Ramos (cell line): ENCODE measurements around the gene YTHDF2.
"Not testable (repeated sequence)": the region's sequence is repeated elsewhere in the genome, so short reads cannot be mapped to it uniquely, and the experiment has no call there.

Source experiments
- in situ Hi-C: fragments of 300-500 bp; cut with MboI; formaldehyde crosslinking; loops from one replicate; pipeline ENCODE4 v1.14.3; 2022; ENCODE audit warnings: low sequenced_read_pairs; ENCODE audit not compliant: unreplicated experiment

The YTHDF2 gene

GRCh38 chr1:28756846-28757245 lies 20.1 kb downstream of the YTHDF2 start:
- in situ Hi-C loops, result no loop called here

DNA sequence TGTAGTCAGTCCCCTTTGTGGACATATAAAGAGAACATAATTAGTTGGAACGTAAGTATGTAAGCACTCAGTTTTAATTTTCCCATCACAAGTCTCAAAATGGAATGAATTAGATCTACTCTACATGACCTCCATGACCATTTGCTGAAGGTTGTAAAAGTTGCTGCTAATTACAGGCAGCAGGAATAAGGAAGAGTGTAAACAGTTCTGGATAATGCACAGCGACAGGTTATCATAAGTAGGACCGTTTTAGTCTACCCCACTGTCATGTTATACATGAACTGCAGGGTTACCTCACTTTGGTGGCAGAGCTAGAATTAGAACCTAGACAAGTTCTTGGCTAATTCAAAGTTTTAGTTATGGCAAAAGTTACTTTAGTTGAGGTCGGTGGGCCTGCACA lies 21.7 kb downstream of the YTHDF2 start:
- in situ Hi-C loops, result no loop called here

DNA sequence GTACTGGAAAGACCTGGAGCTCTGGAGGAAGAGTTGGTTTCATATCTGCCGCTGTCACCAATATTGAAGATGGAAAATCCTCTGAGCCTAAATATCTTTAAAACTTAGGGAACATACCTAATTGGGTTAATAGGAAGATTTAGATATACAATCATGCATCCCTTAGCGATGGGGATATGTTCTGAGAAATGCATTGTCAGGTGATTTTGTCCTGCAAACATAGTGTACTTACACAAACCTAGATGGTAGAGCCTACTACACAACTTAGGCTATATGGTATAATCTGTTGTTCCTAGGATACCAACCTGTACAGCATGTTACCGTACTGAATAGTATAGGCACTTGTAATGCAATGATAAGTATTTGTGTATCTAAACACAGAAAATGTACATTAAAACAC lies 22.5 kb downstream of the YTHDF2 start:
- in situ Hi-C loops, result no loop called here

DNA sequence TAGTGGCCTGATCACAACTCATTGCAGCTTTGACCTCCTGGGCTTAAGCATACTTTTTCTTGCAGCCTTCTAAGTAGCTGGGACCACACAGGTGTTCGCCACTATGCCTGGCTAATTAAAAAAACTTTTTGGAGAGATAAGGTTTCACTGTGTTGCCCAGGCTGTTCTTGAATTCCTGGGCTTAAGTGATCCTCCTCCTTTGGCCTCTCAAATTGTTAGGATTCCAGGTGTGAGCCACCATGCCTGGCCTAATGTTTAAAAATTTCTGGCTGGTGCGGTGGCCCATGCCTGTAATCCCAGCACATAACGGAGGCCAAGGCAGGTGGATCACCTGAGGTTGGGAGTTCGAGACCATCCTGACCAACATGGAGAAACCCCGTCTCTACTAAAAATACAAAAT lies 24.4 kb downstream of the YTHDF2 start:
- in situ Hi-C loops, result no loop called here

- in situ Hi-C loops, result no loop called here
Measured at GRCh38 chr1:28766532-28767183, 29.9 kb downstream of the YTHDF2 start.

- in situ Hi-C loops, result no loop called here
Measured at GRCh38 chr1:28770601-28771165, 33.9 kb downstream of the YTHDF2 start.

GRCh38 chr1:28771921-28772320 lies 35.2 kb downstream of the YTHDF2 start:
- in situ Hi-C loops, result not testable (repeated sequence)

- in situ Hi-C loops, result no loop called here
Measured at GRCh38 chr1:28773105-28773504, 36.4 kb downstream of the YTHDF2 start.

- in situ Hi-C loops, result loop anchor here (25.0 kb wide), 1 partner anchor 262 kb away; no protein-coding TSS in a partner anchor
Measured at GRCh38 chr1:28775121-28775942, 38.6 kb downstream of the YTHDF2 start.

DNA sequence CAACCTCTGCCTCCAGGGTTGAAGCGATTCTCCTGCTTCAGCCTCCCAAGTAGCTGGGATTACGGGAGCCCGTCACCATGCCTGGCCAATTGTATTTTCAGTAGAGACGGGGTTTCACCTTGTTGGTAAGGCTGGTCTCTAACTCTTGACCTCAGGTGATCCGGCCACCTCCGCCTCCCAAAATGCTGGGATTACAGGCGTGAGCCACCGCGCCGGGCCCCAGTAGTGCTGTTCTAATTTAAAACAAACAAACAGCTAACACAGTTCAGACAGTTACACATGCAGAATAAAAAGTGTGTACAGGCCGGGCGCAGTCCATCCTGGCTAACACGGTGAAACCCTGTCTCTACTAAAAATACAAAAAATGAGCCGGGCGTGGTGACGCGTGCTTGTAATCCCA lies 39.6 kb downstream of the YTHDF2 start:
- in situ Hi-C loops, result loop anchor here (25.0 kb wide), 1 partner anchor 261 kb away; no protein-coding TSS in a partner anchor

- in situ Hi-C loops, result loop anchor here (25.0 kb wide), 1 partner anchor 259 kb away; no protein-coding TSS in a partner anchor
Measured at GRCh38 chr1:28778021-28778420, 41.3 kb downstream of the YTHDF2 start.

- in situ Hi-C loops, result loop anchor here (25.0 kb wide), 1 partner anchor 257 kb away; no protein-coding TSS in a partner anchor
Measured at GRCh38 chr1:28779751-28780408, 43.1 kb downstream of the YTHDF2 start.

GRCh38 chr1:28781305-28781704 lies 44.6 kb downstream of the YTHDF2 start:
- in situ Hi-C loops, result loop anchor here (25.0 kb wide), 1 partner anchor 256 kb away; no protein-coding TSS in a partner anchor

DNA sequence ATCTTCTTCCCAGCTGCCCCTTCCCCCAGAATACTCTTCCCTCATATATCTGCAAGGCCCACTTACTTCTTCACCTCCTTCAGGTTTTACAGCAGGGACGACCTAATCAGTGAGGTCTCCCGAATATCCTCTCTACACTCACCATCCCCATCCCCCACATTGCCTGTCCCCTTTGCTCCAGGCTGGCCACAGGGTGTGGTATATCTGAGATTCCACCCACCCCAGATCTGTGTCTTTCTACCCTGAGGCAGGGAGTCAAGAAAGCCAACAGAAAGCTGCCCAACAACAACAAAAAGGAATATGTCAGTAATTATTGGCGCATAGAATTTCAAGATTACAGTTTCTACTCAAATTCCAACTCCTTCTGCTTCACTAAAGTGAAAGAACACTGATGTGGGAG lies 45.3 kb downstream of the YTHDF2 start:
- in situ Hi-C loops, result loop anchor here (25.0 kb wide), 1 partner anchor 255 kb away; no protein-coding TSS in a partner anchor

- in situ Hi-C loops, result loop anchor here (25.0 kb wide), 1 partner anchor 254 kb away; no protein-coding TSS in a partner anchor
Measured at GRCh38 chr1:28783363-28783762, 46.6 kb downstream of the YTHDF2 start.

DNA sequence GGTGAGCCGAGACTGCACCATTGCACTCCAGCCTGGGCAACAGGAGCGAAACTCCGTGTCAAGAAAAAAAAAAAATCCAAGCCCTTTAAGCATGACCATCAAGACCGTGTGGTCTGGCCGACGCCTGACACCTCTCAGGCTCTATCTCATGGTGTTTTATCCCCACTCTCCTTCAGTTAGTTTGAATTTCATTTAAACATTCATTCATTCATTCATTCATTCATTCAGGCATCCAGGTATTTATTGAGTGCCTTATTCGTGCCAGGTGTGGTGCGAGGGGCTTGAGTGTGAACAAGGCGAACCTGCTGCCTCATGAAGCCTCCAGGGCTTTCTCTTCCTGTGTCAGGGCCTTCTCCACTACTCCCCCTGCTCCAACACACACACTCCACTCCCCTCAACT lies 52.7 kb downstream of the YTHDF2 start:
- in situ Hi-C loops, result loop anchor here (5.0 to 25.0 kb wide), 2 partner anchors 78 to 248 kb away; no protein-coding TSS in a partner anchor

- in situ Hi-C loops, result loop anchor here (5.0 to 25.0 kb wide), 2 partner anchors 77 to 247 kb away; no protein-coding TSS in a partner anchor
Measured at GRCh38 chr1:28789816-28790215, 53.1 kb downstream of the YTHDF2 start.

- in situ Hi-C loops, result loop anchor here (25.0 kb wide), 1 partner anchor 247 kb away; no protein-coding TSS in a partner anchor
Measured at GRCh38 chr1:28790377-28791035, 53.8 kb downstream of the YTHDF2 start.

- in situ Hi-C loops, result loop anchor here (25.0 kb wide), 1 partner anchor 245 kb away; no protein-coding TSS in a partner anchor
Measured at GRCh38 chr1:28791929-28792328, 55.2 kb downstream of the YTHDF2 start.
